Endodermal cell (in vitro differentiated cells): Measurements from ENCODE around the gene OLFML2A. TPM values are rescaled to one million over a fixed set of nuclear protein-coding genes. Genes with fewer than 3 reads are reported as not detected.
A peak's percentile ranks its signal among the peaks of the same experiment; 100 is the strongest.

Experiments
- DNase-seq: peaks from one replicate; pipeline ENCODE4 v3.0.0-alpha.2; 2017
- H3K27ac ChIP-seq: 2 replicates; pipeline ENCODE4 v1.5.1; 2013; ENCODE audit warnings: mild to moderate bottlenecking, low read depth, low read length, moderate library complexity
- H3K27me3 ChIP-seq: 2 replicates; pipeline ENCODE4 v1.6.1; 2013; ENCODE audit warnings: mild to moderate bottlenecking, low read length, moderate library complexity; ENCODE audit not compliant: insufficient read depth, control insufficient read depth, poor library complexity, severe bottlenecking
- H3K36me3 ChIP-seq: 2 replicates; pipeline ENCODE4 v1.7.0; 2013; ENCODE audit warnings: mild to moderate bottlenecking, low read length, moderate library complexity; ENCODE audit not compliant: control insufficient read depth, insufficient read depth
- H3K4me1 ChIP-seq: one replicate; pipeline ENCODE4 v1.7.0; 2013; ENCODE audit warnings: low read length; ENCODE audit not compliant: control insufficient read depth, insufficient read depth
- H3K4me3 ChIP-seq: 2 replicates; pipeline ENCODE4 v1.5.1; 2013; ENCODE audit warnings: mild to moderate bottlenecking, low read length, moderate library complexity
- H3K9ac ChIP-seq: 2 replicates; pipeline ENCODE4 v1.6.1; 2013; ENCODE audit warnings: mild to moderate bottlenecking, low read length, moderate library complexity; ENCODE audit not compliant: poor library complexity, severe bottlenecking; ENCODE audit errors: extremely low read depth
- H3K9me3 ChIP-seq: 2 replicates; pipeline ENCODE4 v1.6.1; 2013; ENCODE audit warnings: mild to moderate bottlenecking, low read length, moderate library complexity; ENCODE audit not compliant: control insufficient read depth
- H3K27ac Mint-ChIP-seq: 2 replicates; pipeline ENCODE4 v1.8.0; 2020; ENCODE audit warnings: mixed read lengths
- H3K27me3 Mint-ChIP-seq: 2 replicates; pipeline ENCODE4 v1.8.0; 2021; ENCODE audit warnings: mild to moderate bottlenecking, mixed read lengths; ENCODE audit not compliant: insufficient read depth
- H3K36me3 Mint-ChIP-seq: 2 replicates; pipeline ENCODE4 v1.8.0; 2020; ENCODE audit warnings: low read depth, mixed read lengths
- H3K4me1 Mint-ChIP-seq: 2 replicates; pipeline ENCODE4 v1.8.0; 2020; ENCODE audit warnings: mixed read lengths
- H3K4me3 Mint-ChIP-seq: 2 replicates; pipeline ENCODE4 v1.8.0; 2020; ENCODE audit warnings: mild to moderate bottlenecking, moderate library complexity, mixed read lengths
- H3K9me3 Mint-ChIP-seq: 2 replicates; pipeline ENCODE4 v1.8.0; 2020; ENCODE audit warnings: mild to moderate bottlenecking, mixed read lengths
- WGBS, 2 experiments: methylation state at CpG; one replicate each; pipeline versions ENCODE4 v1.1.5 to v1.1.7; 2013; ENCODE audit warnings: missing lambda C conversion rate in 2 of 2, mixed read lengths in 1 of 2; ENCODE audit not compliant: insufficient coverage in 1 of 2, insufficient read length in 1 of 2; 5-methylcytosine and 5-hydroxymethylcytosine counted together
- total RNA-seq, 2 donors: library from RNA; stranded (reverse); fragmentation: NEBNext Ultra II Directional in 1 of 2; extraction: Animal tissue kit (Norgen Biotek cat#: 25700) in 1 of 2; gene quantifications; 2 replicates in 1 of 2; 3 replicates in 1 of 2; pipeline ENCODE4 v1.2.1, GENCODE V29; 2021
- TF ChIP-seq, protein P1 (sequence below): fragments of 200-600 bp; sonication (generic); conservative IDR thresholded peaks from 2 replicates; pipeline ENCODE4 v1.5.0; 2021; ENCODE audit warnings: antibody characterized with exemption, mild to moderate bottlenecking

OLFML2A gene
- total RNA-seq, 2 donors from 2014 or later = 28.1 to 31.2 TPM

DNA sequence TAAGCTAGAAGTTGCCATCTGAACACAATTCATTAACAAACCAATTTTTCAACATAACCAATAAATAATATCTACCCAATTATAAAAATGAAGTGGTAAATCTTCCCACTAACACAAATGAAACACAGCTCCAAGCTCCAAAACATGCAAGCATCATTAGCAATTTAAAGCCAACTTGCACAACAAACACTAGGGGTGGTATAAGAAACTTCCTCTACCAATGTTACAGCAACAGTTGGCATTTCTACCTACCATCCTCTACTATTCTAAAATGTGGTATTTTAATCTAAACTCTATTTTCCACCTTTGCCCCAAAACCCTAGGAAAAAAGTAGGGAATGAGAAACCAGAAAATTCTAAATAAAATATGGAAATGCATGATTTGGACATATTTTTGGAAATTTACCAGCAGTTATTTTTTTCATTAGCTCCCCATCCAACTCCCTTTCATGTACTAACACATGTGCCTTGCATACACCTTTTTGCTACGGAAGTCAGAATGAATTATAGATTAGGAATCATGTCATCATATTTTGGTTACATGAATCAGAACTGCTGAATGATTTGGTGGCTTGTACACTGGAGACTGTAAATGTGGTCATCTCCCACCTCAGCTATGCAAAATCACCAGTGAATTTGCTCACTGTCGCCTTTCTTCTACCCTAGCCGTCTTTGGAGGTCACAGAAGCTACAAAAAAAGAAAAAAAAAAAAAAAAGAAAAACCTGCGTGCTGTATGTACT lies 9.9 kb upstream of the OLFML2A start:
- no peaks in the 10 kb centered on the region for H3K27me3 ChIP-seq
- H3K27ac Mint-ChIP-seq = peak overlapping the region; percentile 3
- DNase-seq = no peak
- H3K27me3 Mint-ChIP-seq = peaks cover 4% of the 10 kb centered on the region
- peak overlapping the region; percentile 90 for H3K4me3 ChIP-seq
- H3K4me1 Mint-ChIP-seq = peaks cover 62% of the 10 kb centered on the region
- H3K36me3 ChIP-seq = no peaks in the 10 kb centered on the region
- H3K36me3 Mint-ChIP-seq = no peaks in the 10 kb centered on the region
- no peak overlapping the region for H3K9ac ChIP-seq
- TF ChIP-seq, protein P1, sequence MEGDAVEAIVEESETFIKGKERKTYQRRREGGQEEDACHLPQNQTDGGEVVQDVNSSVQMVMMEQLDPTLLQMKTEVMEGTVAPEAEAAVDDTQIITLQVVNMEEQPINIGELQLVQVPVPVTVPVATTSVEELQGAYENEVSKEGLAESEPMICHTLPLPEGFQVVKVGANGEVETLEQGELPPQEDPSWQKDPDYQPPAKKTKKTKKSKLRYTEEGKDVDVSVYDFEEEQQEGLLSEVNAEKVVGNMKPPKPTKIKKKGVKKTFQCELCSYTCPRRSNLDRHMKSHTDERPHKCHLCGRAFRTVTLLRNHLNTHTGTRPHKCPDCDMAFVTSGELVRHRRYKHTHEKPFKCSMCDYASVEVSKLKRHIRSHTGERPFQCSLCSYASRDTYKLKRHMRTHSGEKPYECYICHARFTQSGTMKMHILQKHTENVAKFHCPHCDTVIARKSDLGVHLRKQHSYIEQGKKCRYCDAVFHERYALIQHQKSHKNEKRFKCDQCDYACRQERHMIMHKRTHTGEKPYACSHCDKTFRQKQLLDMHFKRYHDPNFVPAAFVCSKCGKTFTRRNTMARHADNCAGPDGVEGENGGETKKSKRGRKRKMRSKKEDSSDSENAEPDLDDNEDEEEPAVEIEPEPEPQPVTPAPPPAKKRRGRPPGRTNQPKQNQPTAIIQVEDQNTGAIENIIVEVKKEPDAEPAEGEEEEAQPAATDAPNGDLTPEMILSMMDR = peak; percentile 64
- H3K9me3 Mint-ChIP-seq = no peaks in the 10 kb centered on the region
- H3K27ac ChIP-seq = no peak overlapping the region
- WGBS, 2 experiments = 48% methylated on average over 4 of the region's 4 CpGs; no CpG with 5 or more reads in 1 of the 2 experiments
- no peaks in the 10 kb centered on the region for H3K9me3 ChIP-seq
- H3K4me3 Mint-ChIP-seq = peak overlapping the region; percentile 18
- H3K4me1 ChIP-seq = peaks cover 30% of the 10 kb centered on the region

DNA sequence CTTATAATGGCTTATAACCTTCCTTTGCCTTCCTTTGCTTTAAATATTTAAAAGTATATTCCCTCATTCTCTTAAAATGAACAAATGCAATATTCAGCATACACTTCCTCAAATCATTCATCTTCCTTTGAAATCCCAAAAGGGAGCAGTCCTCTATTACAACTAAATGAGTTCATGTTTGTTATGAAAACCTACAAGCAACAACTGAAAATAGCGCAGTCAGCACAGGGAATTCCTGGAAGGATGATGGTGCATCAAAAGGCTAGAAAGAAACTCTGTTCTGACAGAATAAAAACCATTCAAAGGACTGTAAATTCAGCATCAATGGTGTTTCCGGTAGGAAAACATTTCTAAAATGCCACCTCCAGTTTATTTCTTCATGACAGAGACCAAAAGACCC lies 9.1 kb upstream of the OLFML2A start:
- no peaks in the 10 kb centered on the region for H3K9me3 ChIP-seq
- H3K9ac ChIP-seq = peak overlapping the region; percentile 18
- peak overlapping the region; percentile 90 for H3K4me3 ChIP-seq
- no peaks in the 10 kb centered on the region for H3K27me3 ChIP-seq
- TF ChIP-seq, protein P1 = no peak
- H3K27ac ChIP-seq = no peak overlapping the region
- peaks cover 59% of the 10 kb centered on the region for H3K4me1 Mint-ChIP-seq
- peaks cover 7% of the 10 kb centered on the region for H3K27me3 Mint-ChIP-seq
- H3K4me1 ChIP-seq = peaks cover 27% of the 10 kb centered on the region
- no peaks in the 10 kb centered on the region for H3K9me3 Mint-ChIP-seq
- 28% methylated on average over 2 of the region's 2 CpGs; no CpG with 5 or more reads in 1 of the 2 experiments for WGBS, 2 experiments
- no peaks in the 10 kb centered on the region for H3K36me3 Mint-ChIP-seq
- no peaks in the 10 kb centered on the region for H3K36me3 ChIP-seq
- DNase-seq = no peak
- H3K4me3 Mint-ChIP-seq = peak overlapping the region; percentile 95
- H3K27ac Mint-ChIP-seq = no peak overlapping the region

DNA sequence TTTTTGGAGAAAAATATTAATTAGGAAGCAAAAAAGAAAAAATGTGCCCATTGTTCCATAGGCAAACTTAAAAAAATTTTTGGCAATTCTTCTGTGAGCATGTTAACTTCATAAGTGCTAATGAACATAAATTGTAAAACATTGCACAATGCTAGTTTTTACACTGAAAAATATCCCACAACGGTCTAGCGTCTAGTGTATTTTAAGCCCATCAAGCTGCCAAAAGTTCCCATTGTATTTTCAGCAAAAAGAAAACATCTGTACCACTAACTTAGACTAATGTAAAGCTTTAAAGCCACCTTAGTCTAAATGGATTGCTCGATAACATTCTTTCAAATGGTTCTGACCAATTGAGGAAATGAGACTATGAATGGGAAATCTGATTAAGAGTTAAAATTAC lies 8.6 kb upstream of the OLFML2A start:
- TF ChIP-seq, protein P1 = no peak
- Histone ChIP-seq H3K4me1 (peaks cover 27% of the 10 kb centered on the region), H3K36me3 (no peaks in the 10 kb centered on the region), H3K9ac (peak overlapping the region; percentile 76), H3K27ac (no peak overlapping the region), H3K27me3 (no peaks in the 10 kb centered on the region), H3K9me3 (no peaks in the 10 kb centered on the region), H3K4me3 (peak overlapping the region; percentile 90)
- peaks cover 9% of the 10 kb centered on the region for H3K27me3 Mint-ChIP-seq
- H3K4me1 Mint-ChIP-seq = peaks cover 54% of the 10 kb centered on the region
- 46 to 48% methylated on average over 2 to 3 of the region's 3 CpGs for WGBS, 2 experiments
- H3K27ac Mint-ChIP-seq = no peak overlapping the region
- DNase-seq = no peak
- no peaks in the 10 kb centered on the region for H3K9me3 Mint-ChIP-seq
- peak overlapping the region; percentile 95 for H3K4me3 Mint-ChIP-seq
- no peaks in the 10 kb centered on the region for H3K36me3 Mint-ChIP-seq
